Neural cell (in vitro differentiated cells): Measurements from ENCODE around the gene PTAFR. TPM values are rescaled to one million over a fixed set of nuclear protein-coding genes. Genes with fewer than 3 reads are reported as not detected.

Source experiments
- H2AFZ ChIP-seq: fragments of 200-600, 300-800 bp; sonication (generic), shearing (Covaris generic); 2 replicates; pipeline ENCODE4 v1.6.0; 2014; ENCODE audit warnings: low read depth, mild to moderate bottlenecking, antibody characterized with exemption, low read length, moderate library complexity
- H3F3A ChIP-seq: fragments of 200-600 bp; shearing (Covaris generic); 2 replicates; pipeline ENCODE4 v1.6.1; 2016; ENCODE audit warnings: mild to moderate bottlenecking, moderate library complexity, mixed read lengths, antibody characterized with exemption, low read length; ENCODE audit not compliant: insufficient read depth, poor library complexity, severe bottlenecking
- H3K27ac ChIP-seq: fragments of 200-600, 300-800 bp; sonication (generic), shearing (Covaris generic); 2 replicates; pipeline ENCODE4 v1.5.1; 2014; ENCODE audit warnings: mild to moderate bottlenecking, low read length, moderate library complexity
- H3K27me3 ChIP-seq: fragments of 300-800, 200-600 bp; sonication (generic), shearing (Covaris generic); 2 replicates; pipeline ENCODE4 v1.6.0; 2014; ENCODE audit warnings: mild to moderate bottlenecking, low read depth, low read length, moderate library complexity; ENCODE audit not compliant: insufficient read depth
- H3K36me3 ChIP-seq: fragments of 300-800, 200-600 bp; sonication (generic), shearing (Covaris generic); 2 replicates; pipeline ENCODE4 v1.5.1; 2014; ENCODE audit warnings: mild to moderate bottlenecking, antibody characterized with exemption, low read length, moderate library complexity; ENCODE audit not compliant: insufficient read depth
- H3K4me2 ChIP-seq: fragments of 300-800, 200-600 bp; sonication (generic), shearing (Covaris generic); 2 replicates; pipeline ENCODE4 v1.6.0; 2014; ENCODE audit warnings: mild to moderate bottlenecking, low read length
- H3K4me3 ChIP-seq: fragments of 300-800, 200-600 bp; sonication (generic), shearing (Covaris generic); 2 replicates; pipeline ENCODE4 v1.5.1; 2014; ENCODE audit warnings: mild to moderate bottlenecking, low read length, moderate library complexity
- H3K79me2 ChIP-seq: fragments of 200-600 bp; shearing (Covaris generic); replicated peaks from 2 replicates; pipeline ENCODE4 v1.6.0; 2014; ENCODE audit warnings: mild to moderate bottlenecking, low read length, moderate library complexity; ENCODE audit not compliant: insufficient read depth
- H3K9ac ChIP-seq: fragments of 300-800, 200-600 bp; sonication (generic), shearing (Covaris generic); 2 replicates; pipeline ENCODE4 v1.6.1; 2016; ENCODE audit warnings: mild to moderate bottlenecking, low read length, mixed read lengths
- H3K9me2 ChIP-seq: fragments of 200-600 bp; shearing (Covaris generic); 2 replicates; pipeline ENCODE4 v1.6.1; 2016; ENCODE audit warnings: mild to moderate bottlenecking, low read length, mixed read lengths; ENCODE audit not compliant: insufficient read depth
- H3K9me3 ChIP-seq: fragments of 200-600, 300-800 bp; sonication (generic), shearing (Covaris generic); 2 replicates; pipeline ENCODE4 v1.6.1; 2016; ENCODE audit warnings: mild to moderate bottlenecking, mixed run types, low read length, moderate library complexity, mixed read lengths
- H4K20me1 ChIP-seq: fragments of 200-600 bp; shearing (Covaris generic); 2 replicates; pipeline ENCODE4 v1.6.1; 2016; ENCODE audit warnings: mild to moderate bottlenecking, mixed run types; ENCODE audit not compliant: insufficient read depth
- EP300 ChIP-seq: fragments of 450-650 bp; conservative IDR thresholded peaks from 2 replicates; pipeline ENCODE4 v1.6.1; 2014; ENCODE audit warnings: antibody characterized with exemption, mild to moderate bottlenecking, moderate library complexity; ENCODE audit not compliant: poor library complexity, severe bottlenecking
- EZH2 ChIP-seq: fragments of 200-600, 300-800 bp; shearing (Covaris generic), sonication (generic); IDR thresholded peaks from 2 replicates; pipeline ENCODE4 v1.6.1; 2014; ENCODE audit warnings: antibody characterized with exemption, low read length, borderline replicate concordance, mild to moderate bottlenecking; ENCODE audit not compliant: insufficient read depth, poor library complexity, severe bottlenecking
- MXI1 ChIP-seq: fragments of 450-650 bp; conservative IDR thresholded peaks from 2 replicates; pipeline ENCODE4 v1.6.1; 2014; ENCODE audit warnings: antibody characterized with exemption, mild to moderate bottlenecking; ENCODE audit not compliant: poor library complexity, severe bottlenecking
- POLR2AphosphoS5 ChIP-seq: IDR thresholded peaks from 2 replicates; pipeline ENCODE4 v1.6.1; 2012
- RAD21 ChIP-seq: fragments of 450-650 bp; conservative IDR thresholded peaks from 2 replicates; pipeline ENCODE4 v1.6.1; 2014; ENCODE audit warnings: antibody characterized with exemption, mild to moderate bottlenecking, moderate library complexity
- SMC3 ChIP-seq: fragments of 450-650 bp; conservative IDR thresholded peaks from 2 replicates; pipeline ENCODE4 v1.6.1; 2014; ENCODE audit warnings: antibody characterized with exemption, mild to moderate bottlenecking, moderate library complexity; ENCODE audit not compliant: poor library complexity
- TAF1 ChIP-seq: IDR thresholded peaks from 2 replicates; pipeline ENCODE4 v1.6.1; 2012; ENCODE audit warnings: low read depth
- polyA plus RNA-seq: library from polyadenylated mRNA; depleted of rRNA; stranded (reverse); fragments of >200 nt; gene quantifications from 2 replicates; pipeline ENCODE4 v1.2.3, GENCODE V29; 2014
- TF ChIP-seq, protein P1 (sequence below): fragments of 450-650 bp; IDR thresholded peaks from 2 replicates; pipeline ENCODE4 v1.5.1; 2014; ENCODE audit warnings: antibody characterized with exemption, mild to moderate bottlenecking, moderate library complexity; ENCODE audit not compliant: poor library complexity, severe bottlenecking
- TF ChIP-seq, protein P2 (sequence below): IDR thresholded peaks from 2 replicates; pipeline ENCODE4 v1.6.1; 2012; ENCODE audit warnings: borderline replicate concordance

PTAFR gene
- polyA plus RNA-seq, 1 donor from 2014 or later: 0.30 TPM

DNA sequence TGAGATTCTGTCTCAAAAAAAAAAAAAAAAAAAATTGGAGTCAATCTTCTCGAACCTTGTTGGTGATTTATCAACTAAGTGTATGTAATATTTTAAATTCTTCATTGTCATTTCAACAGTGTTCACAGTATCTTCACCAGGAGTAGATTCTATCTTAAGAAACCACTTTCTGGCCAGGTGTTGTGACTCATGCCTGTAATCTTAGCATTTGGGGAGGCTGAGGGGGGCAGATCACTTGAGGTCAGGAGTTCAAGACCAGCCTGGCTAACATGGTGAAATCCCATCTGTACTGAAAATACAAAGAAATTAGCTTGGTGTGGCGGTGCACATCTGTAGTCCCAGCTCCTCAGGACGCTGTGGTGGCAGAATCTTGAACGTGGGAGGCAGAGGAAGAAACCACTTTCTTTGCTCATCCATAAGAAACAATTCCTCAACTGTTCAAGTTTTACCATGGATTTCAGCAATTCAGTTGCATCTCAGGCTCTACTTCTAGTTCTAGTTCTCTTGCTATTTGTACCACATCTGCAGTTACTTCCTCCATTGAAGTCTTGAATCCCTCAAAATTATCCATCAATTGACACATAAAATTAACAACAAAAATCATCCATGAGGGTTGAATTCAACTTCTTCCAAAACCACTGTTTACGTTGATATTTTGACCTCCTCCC, 57.7 kb downstream of the PTAFR start:
- Histone ChIP-seq H3F3A (no peaks in the 10 kb centered on the region), H3K36me3 (no peaks in the 10 kb centered on the region), H3K9me3 (no peaks in the 10 kb centered on the region), H3K79me2 (no peaks in the 10 kb centered on the region), H3K27me3 (no peaks in the 10 kb centered on the region), H3K9ac (no peak overlapping the region), H2AFZ (no peak overlapping the region), H3K4me2 (no peak overlapping the region), H4K20me1 (no peaks in the 10 kb centered on the region), H3K27ac (no peak overlapping the region), H3K9me2 (no peaks in the 10 kb centered on the region), H3K4me3 (no peak overlapping the region)
- TF ChIP-seq, protein P1, sequence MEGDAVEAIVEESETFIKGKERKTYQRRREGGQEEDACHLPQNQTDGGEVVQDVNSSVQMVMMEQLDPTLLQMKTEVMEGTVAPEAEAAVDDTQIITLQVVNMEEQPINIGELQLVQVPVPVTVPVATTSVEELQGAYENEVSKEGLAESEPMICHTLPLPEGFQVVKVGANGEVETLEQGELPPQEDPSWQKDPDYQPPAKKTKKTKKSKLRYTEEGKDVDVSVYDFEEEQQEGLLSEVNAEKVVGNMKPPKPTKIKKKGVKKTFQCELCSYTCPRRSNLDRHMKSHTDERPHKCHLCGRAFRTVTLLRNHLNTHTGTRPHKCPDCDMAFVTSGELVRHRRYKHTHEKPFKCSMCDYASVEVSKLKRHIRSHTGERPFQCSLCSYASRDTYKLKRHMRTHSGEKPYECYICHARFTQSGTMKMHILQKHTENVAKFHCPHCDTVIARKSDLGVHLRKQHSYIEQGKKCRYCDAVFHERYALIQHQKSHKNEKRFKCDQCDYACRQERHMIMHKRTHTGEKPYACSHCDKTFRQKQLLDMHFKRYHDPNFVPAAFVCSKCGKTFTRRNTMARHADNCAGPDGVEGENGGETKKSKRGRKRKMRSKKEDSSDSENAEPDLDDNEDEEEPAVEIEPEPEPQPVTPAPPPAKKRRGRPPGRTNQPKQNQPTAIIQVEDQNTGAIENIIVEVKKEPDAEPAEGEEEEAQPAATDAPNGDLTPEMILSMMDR: no peak
- TF ChIP-seq RAD21 (no peak), SMC3 (no peak), TAF1 (no peak), MXI1 (no peak), EP300 (no peak), EZH2 (no peak), POLR2AphosphoS5 (no peak)
- TF ChIP-seq, protein P2, sequence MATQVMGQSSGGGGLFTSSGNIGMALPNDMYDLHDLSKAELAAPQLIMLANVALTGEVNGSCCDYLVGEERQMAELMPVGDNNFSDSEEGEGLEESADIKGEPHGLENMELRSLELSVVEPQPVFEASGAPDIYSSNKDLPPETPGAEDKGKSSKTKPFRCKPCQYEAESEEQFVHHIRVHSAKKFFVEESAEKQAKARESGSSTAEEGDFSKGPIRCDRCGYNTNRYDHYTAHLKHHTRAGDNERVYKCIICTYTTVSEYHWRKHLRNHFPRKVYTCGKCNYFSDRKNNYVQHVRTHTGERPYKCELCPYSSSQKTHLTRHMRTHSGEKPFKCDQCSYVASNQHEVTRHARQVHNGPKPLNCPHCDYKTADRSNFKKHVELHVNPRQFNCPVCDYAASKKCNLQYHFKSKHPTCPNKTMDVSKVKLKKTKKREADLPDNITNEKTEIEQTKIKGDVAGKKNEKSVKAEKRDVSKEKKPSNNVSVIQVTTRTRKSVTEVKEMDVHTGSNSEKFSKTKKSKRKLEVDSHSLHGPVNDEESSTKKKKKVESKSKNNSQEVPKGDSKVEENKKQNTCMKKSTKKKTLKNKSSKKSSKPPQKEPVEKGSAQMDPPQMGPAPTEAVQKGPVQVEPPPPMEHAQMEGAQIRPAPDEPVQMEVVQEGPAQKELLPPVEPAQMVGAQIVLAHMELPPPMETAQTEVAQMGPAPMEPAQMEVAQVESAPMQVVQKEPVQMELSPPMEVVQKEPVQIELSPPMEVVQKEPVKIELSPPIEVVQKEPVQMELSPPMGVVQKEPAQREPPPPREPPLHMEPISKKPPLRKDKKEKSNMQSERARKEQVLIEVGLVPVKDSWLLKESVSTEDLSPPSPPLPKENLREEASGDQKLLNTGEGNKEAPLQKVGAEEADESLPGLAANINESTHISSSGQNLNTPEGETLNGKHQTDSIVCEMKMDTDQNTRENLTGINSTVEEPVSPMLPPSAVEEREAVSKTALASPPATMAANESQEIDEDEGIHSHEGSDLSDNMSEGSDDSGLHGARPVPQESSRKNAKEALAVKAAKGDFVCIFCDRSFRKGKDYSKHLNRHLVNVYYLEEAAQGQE: no peak

DNA sequence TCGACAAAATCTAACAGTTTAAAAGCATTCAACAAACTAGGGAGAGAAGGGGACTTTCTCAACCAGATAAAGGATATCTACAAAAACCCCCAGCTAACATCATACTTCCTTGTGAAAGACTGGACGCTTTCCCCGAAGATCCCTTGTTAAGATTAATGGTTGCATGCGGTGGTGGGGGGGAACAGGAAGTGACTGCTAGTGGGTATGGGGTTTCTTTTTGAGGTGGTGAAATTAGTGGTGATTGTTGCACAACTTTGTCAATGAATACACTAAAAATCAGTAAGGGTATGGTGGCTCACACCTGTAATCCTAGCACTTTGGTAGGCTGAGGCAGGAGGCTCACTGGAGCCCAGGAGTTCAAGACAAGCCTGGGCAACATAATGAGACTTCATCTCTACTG, 61.2 kb downstream of the PTAFR start:
- no peak overlapping the region for H3K27ac ChIP-seq
- no peak overlapping the region for H3K9ac ChIP-seq
- H3K4me2 ChIP-seq: no peak overlapping the region
- no peaks in the 10 kb centered on the region for H3K9me3 ChIP-seq
- H3K27me3 ChIP-seq: no peaks in the 10 kb centered on the region
- no peak overlapping the region for H2AFZ ChIP-seq
- no peaks in the 10 kb centered on the region for H4K20me1 ChIP-seq
- no peaks in the 10 kb centered on the region for H3K79me2 ChIP-seq
- H3K36me3 ChIP-seq: no peaks in the 10 kb centered on the region
- H3F3A ChIP-seq: no peaks in the 10 kb centered on the region
- TF ChIP-seq RAD21: no peak
- TF ChIP-seq TAF1: no peak
- TF ChIP-seq, protein P1: no peak
- TF ChIP-seq EZH2: no peak
- TF ChIP-seq, protein P2: no peak
- TF ChIP-seq EP300: no peak
- no peak for TF ChIP-seq POLR2AphosphoS5
- no peaks in the 10 kb centered on the region for H3K9me2 ChIP-seq
- H3K4me3 ChIP-seq: no peak overlapping the region
